B cell (primary cell): ENCODE measurements around the gene RARA. TPM values are rescaled to one million over a fixed set of nuclear protein-coding genes. Genes with fewer than 3 reads are reported as not detected.
A peak's percentile ranks its signal among the peaks of the same experiment; 100 is the strongest.

Experiments used
- ATAC-seq: fragments of 200-7000 bp; cut with Tn5 transposase; one replicate; pipeline ENCODE4 v1.10.0; 2021; ENCODE audit warnings: low read depth, mild to moderate bottlenecking, moderate number of reproducible peaks, moderate library complexity
- CTCF ChIA-PET: fragments of 350-600 bp; sonication (Branson Sonifier 250); formaldehyde crosslinking; loops from one replicate; lab custom pipeline; 2021; ENCODE audit warnings: antibody characterized with exemption, inconsistent platforms; lab: Charles Lee
- POLR2A ChIA-PET: fragments of 350-600 bp; sonication (Branson Sonifier 250); formaldehyde crosslinking; loops from one replicate; lab custom pipeline; 2021; ENCODE audit warnings: antibody characterized with exemption; lab: Charles Lee
- DNase-seq: peaks from one replicate; pipeline ENCODE4 v3.0.0; 2013
- H2AFZ ChIP-seq: 2 replicates; pipeline ENCODE4 v1.6.1; 2012; ENCODE audit warnings: mild to moderate bottlenecking, low read depth, low read length; ENCODE audit not compliant: insufficient read depth, poor library complexity, severe bottlenecking
- H3K27ac ChIP-seq, 2 donors: 1 replicate in 1 of 2; 2 replicates in 1 of 2; pipeline ENCODE4 v1.5.1; 2012 to 2013; ENCODE audit warnings: low read length in 2 of 2, mild to moderate bottlenecking in 2 of 2, moderate library complexity in 1 of 2
- H3K27me3 ChIP-seq, 4 experiments: fragments of 200-600 bp in 1 of 4; sonication (generic) in 1 of 4; replicated peaks in 1 of 4; 1 replicate in 2 of 4; 2 replicates in 2 of 4; pipeline versions ENCODE4 v1.6.1 to v1.7.0; 2013 to 2016; ENCODE audit warnings: low read length in 3 of 4, mild to moderate bottlenecking in 2 of 4, mixed read lengths in 1 of 4, moderate library complexity in 1 of 4; ENCODE audit not compliant: insufficient read depth in 4 of 4, control insufficient read depth in 3 of 4; ENCODE audit errors: control extremely low read depth in 1 of 4
- H3K36me3 ChIP-seq, 2 experiments: replicated peaks in 1 of 2; 1 replicate in 1 of 2; 2 replicates in 1 of 2; pipeline versions ENCODE4 v1.6.1 to v1.7.1; 2013; ENCODE audit warnings: low read length in 1 of 2; ENCODE audit not compliant: insufficient read depth in 2 of 2, control insufficient read depth in 1 of 2; ENCODE audit errors: control extremely low read depth in 1 of 2, extremely low read depth in 1 of 2
- H3K4me1 ChIP-seq, 2 donors: fragments of 200-600 bp in 1 of 2; sonication (generic) in 1 of 2; 1 replicate in 1 of 2; 2 replicates in 1 of 2; pipeline versions ENCODE4 v1.5.1 to v1.6.1; 2013 to 2017; ENCODE audit warnings: low read length in 2 of 2; ENCODE audit not compliant: control insufficient read depth in 2 of 2, insufficient read depth in 2 of 2
- H3K4me2 ChIP-seq: replicated peaks from 2 replicates; pipeline ENCODE3; 2012; ENCODE audit warnings: mild to moderate bottlenecking, low read depth, low read length; ENCODE audit not compliant: poor library complexity, severe bottlenecking
- H3K4me3 ChIP-seq, 5 experiments: fragments of 200-600 bp in 1 of 5; sonication (generic) in 1 of 5; 1 replicate in 3 of 5; 2 replicates in 2 of 5; pipeline versions ENCODE4 v1.5.1 to v1.7.0; 2011 to 2016; ENCODE audit warnings: low read length in 4 of 5, mild to moderate bottlenecking in 4 of 5, low read depth in 2 of 5, control low read depth in 1 of 5, moderate library complexity in 1 of 5; ENCODE audit not compliant: insufficient read depth in 1 of 5; ENCODE audit errors: control extremely low read depth in 1 of 5, extremely low read depth in 1 of 5
- H3K79me2 ChIP-seq: fragments of 200-600 bp; sonication (generic); one replicate; pipeline ENCODE4 v1.6.0; 2016; ENCODE audit warnings: low read length; ENCODE audit not compliant: control insufficient read depth, insufficient read depth
- H3K9ac ChIP-seq: fragments of 200-600 bp; sonication (generic); 2 replicates; pipeline ENCODE4 v1.6.1; 2017; ENCODE audit warnings: mild to moderate bottlenecking, low read length, moderate library complexity
- H3K9me3 ChIP-seq, 3 donors: one replicate each; pipeline versions ENCODE4 v1.6.1 to v1.7.1; 2013; ENCODE audit warnings: low read length in 2 of 3; ENCODE audit not compliant: control insufficient read depth in 2 of 3, insufficient read depth in 1 of 3; ENCODE audit errors: control extremely low read depth in 1 of 3
- H4K20me1 ChIP-seq: 2 replicates; pipeline ENCODE4 v1.6.0; 2012; ENCODE audit warnings: mild to moderate bottlenecking, low read length; ENCODE audit not compliant: insufficient read depth, control insufficient read depth, poor library complexity, severe bottlenecking
- H3K27ac Mint-ChIP-seq: one replicate; pipeline ENCODE4 v1.8.0; 2021; ENCODE audit warnings: mixed read lengths
- H3K27me3 Mint-ChIP-seq: one replicate; pipeline ENCODE4 v1.8.0; 2021; ENCODE audit warnings: mixed read lengths
- H3K4me1 Mint-ChIP-seq: one replicate; pipeline ENCODE4 v1.8.0; 2021; ENCODE audit warnings: mixed read lengths
- H3K4me3 Mint-ChIP-seq: one replicate; pipeline ENCODE4 v1.8.0; 2021; ENCODE audit warnings: mixed read lengths
- H3K9me3 Mint-ChIP-seq: one replicate; pipeline ENCODE4 v1.8.0; 2022; ENCODE audit warnings: mixed read lengths; ENCODE audit not compliant: insufficient read depth
- EZH2 ChIP-seq: IDR thresholded peaks from 2 replicates; pipeline ENCODE4 v1.6.1; 2012; ENCODE audit warnings: borderline replicate concordance, low read depth, mild to moderate bottlenecking, moderate library complexity, low read length; ENCODE audit not compliant: insufficient read depth, poor library complexity, severe bottlenecking
- WGBS: methylation state at CpG from one replicate; pipeline ENCODE4 v1.1.5; 2013; ENCODE audit warnings: missing lambda C conversion rate; ENCODE audit not compliant: insufficient coverage; 5-methylcytosine and 5-hydroxymethylcytosine counted together
- intact Hi-C: fragments of 100-400 bp; cut with micrococcal nuclease; formaldehyde crosslinking; loops from one replicate; pipeline ENCODE4 v1.10.0; 2022
- polyA plus RNA-seq: library from polyadenylated mRNA; depleted of rRNA; stranded (reverse); fragments of >200 nt; gene quantifications from 2 replicates; pipeline ENCODE4 v1.2.3, GENCODE V29; 2012
- total RNA-seq, 2 donors: library from RNA; stranded (reverse); fragments of 120-200 nt in 1 of 2; gene quantifications; 1 replicate in 1 of 2; 2 replicates in 1 of 2; pipeline versions ENCODE4 v1.2.3 to v1.2.4, GENCODE V29; 2013 to 2022
- TF ChIP-seq, protein P1 (sequence below): fragments of 200-600 bp; IDR thresholded peaks from one replicate; pipeline ENCODE4 v1.8.0; 2022; ENCODE audit warnings: antibody characterized with exemption, mild to moderate bottlenecking

RARA gene
- total and polyA plus RNA-seq, 2 donors (not counting 1 experiment from before 2014, with no cell fraction given), result 20.7 to 86.2 TPM

DNA sequence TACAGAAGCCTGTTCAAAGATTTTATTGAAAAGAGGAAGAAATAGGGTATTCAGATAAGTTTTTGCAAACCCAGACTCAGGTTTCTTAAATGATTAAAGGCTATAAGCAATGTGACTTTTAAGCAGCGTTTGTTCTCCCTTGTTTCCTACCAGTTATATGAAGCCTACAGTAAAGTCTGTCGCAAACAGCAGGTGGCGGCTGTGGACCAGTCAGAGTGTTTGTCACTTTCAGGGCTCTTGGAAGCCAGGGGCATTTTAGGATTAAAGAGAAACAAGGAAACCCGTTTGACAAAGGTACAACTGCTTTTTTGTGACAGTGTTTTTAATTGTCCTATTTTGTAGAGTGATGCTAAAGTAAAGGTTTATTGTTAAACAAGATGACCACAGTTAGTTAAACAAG is 7.7 kb upstream of the RARA start:
- Histone ChIP-seq H3K4me1 (peaks cover 5 to 6% of the 10 kb centered on the region in 2 donors), H3K4me3 (no peak overlapping the region), H3K36me3 (no peaks in the 10 kb centered on the region), H3K4me2 (no peak overlapping the region), H3K9me3 (no peaks in the 10 kb centered on the region), H3K27ac (no peak overlapping the region), H3K79me2 (no peaks in the 10 kb centered on the region), H3K9ac (no peak overlapping the region), H2AFZ (no peak overlapping the region), H4K20me1 (no peaks in the 10 kb centered on the region), H3K27me3 (no peaks in the 10 kb centered on the region)
- intact Hi-C loops, result no loop called here
- CTCF ChIA-PET, result interaction anchor here (0.8 to 30.5 kb wide), 9 partner anchors 9 to 231 kb away, joined by 3 to 871 read pairs (median 38); partner anchors contain the start of genes GJD3 and TOP2A
- Mint-ChIP-seq H3K4me3 (no peak overlapping the region), H3K9me3 (no peaks in the 10 kb centered on the region), H3K4me1 (peaks cover 7% of the 10 kb centered on the region), H3K27me3 (no peaks in the 10 kb centered on the region), H3K27ac (no peak overlapping the region)
- ATAC-seq (no peak), DNase-seq (no peak)
- TF ChIP-seq EZH2, result no peak
- TF ChIP-seq, protein P1, sequence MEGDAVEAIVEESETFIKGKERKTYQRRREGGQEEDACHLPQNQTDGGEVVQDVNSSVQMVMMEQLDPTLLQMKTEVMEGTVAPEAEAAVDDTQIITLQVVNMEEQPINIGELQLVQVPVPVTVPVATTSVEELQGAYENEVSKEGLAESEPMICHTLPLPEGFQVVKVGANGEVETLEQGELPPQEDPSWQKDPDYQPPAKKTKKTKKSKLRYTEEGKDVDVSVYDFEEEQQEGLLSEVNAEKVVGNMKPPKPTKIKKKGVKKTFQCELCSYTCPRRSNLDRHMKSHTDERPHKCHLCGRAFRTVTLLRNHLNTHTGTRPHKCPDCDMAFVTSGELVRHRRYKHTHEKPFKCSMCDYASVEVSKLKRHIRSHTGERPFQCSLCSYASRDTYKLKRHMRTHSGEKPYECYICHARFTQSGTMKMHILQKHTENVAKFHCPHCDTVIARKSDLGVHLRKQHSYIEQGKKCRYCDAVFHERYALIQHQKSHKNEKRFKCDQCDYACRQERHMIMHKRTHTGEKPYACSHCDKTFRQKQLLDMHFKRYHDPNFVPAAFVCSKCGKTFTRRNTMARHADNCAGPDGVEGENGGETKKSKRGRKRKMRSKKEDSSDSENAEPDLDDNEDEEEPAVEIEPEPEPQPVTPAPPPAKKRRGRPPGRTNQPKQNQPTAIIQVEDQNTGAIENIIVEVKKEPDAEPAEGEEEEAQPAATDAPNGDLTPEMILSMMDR, result no peak
- WGBS, result no CpG with 5 or more reads among the region's 4 CpGs
- POLR2A ChIA-PET, result no interaction called here

DNA sequence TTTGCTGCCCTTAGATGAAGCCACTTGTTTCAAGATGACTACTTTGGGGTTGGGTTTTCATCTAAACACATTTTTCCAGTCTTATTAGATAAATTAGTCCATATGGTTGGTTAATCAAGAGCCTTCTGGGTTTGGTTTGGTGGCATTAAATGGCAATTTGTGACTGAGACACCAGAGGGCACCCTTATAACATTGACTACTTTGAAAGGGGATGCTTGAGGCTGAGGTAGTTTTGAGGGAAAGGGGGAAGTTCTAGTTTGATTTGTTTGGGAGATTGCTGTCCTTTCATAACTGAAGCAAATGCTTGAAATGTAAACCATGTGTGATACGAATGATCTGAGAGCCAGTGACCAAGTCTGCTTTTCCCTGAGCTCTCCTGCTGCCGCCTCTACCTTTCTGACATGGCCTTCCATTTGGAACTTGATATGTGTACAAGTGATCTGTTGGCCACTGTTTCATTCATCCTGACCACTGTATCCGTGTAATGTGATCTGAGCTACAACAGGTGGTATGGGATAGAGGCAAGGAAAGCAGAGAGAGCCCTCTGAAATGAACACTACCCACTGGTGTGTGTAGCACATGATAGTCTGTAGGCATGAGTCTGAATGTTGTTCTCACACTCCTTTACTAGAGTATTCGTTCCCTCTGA is 5.8 kb upstream of the RARA start:
- no peak overlapping the region for H3K27ac ChIP-seq
- ATAC-seq, result peak; percentile 81
- no peaks in the 10 kb centered on the region for H4K20me1 ChIP-seq
- intact Hi-C loops, result loop anchor here (1.0 to 2.0 kb wide), 6 partner anchors 15 to 229 kb away; no protein-coding TSS in a partner anchor
- H3K4me3 ChIP-seq, result no peak overlapping the region
- Mint-ChIP-seq H3K9me3 (no peaks in the 10 kb centered on the region), H3K4me3 (no peak overlapping the region), H3K27ac (no peak overlapping the region), H3K4me1 (peaks cover 7% of the 10 kb centered on the region), H3K27me3 (no peaks in the 10 kb centered on the region)
- H3K27me3 ChIP-seq, result no peaks in the 10 kb centered on the region
- H3K9ac ChIP-seq, result no peak overlapping the region
- ChIA-PET POLR2A (interaction anchor here (1.0 to 1.9 kb wide), 3 partner anchors 20 to 52 kb away, joined by 3 to 13 read pairs (median 4); no protein-coding TSS in a partner anchor), CTCF (interaction anchor here (0.7 to 30.5 kb wide), 25 partner anchors 9 to 251 kb away, joined by 3 to 871 read pairs (median 4); partner anchors contain the start of genes GJD3 and TOP2A)
- no peaks in the 10 kb centered on the region for H3K79me2 ChIP-seq
- DNase-seq, result peak; percentile 86
- no peaks in the 10 kb centered on the region for H3K9me3 ChIP-seq
- no peak overlapping the region for H3K4me2 ChIP-seq
- no peak overlapping the region for H2AFZ ChIP-seq
- H3K4me1 ChIP-seq, result peaks cover 5 to 6% of the 10 kb centered on the region in 2 donors
- TF ChIP-seq, protein P1, result peak; percentile 83
- TF ChIP-seq EZH2, result no peak
- no peaks in the 10 kb centered on the region for H3K36me3 ChIP-seq
- WGBS, result 50% methylated on average over 2 of the region's 4 CpGs
